ENCODE measurements around the gene TMEM260.

DNA sequence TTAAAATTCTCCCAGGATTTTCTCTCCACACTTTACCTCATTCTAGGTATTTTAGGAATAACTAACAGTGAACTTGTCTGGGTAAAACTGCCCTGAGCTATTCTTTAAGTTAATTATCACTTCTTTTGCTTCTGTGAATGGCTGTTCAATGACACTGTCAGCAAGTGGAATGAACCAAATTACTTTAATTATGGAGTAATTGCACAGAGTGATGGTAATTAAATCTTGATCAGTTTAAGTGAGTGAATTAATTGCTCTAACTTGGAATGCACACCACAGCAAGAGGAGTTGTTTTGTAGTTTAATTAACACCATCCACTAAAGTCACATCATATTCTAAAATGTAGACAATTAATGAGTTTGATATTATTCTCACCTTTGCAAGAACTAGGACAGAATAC lies 36.2 kb upstream of the TMEM260 start:
- TF ChIP-seq NFIC (IDR thresholded peaks at IDR 0.05): no peak
- TF ChIP-seq EP300 (IDR thresholded peaks at IDR 0.05; ENCODE audit: borderline replicate concordance): no peak
- TF ChIP-seq CREB1 (IDR thresholded peaks at IDR 0.05; ENCODE audit: low read depth): no peak
- TF ChIP-seq TAF1 (IDR thresholded peaks at IDR 0.05; ENCODE audit: low read depth): no peak
- TF ChIP-seq EGR1 (IDR thresholded peaks at IDR 0.05): no peak
- TF ChIP-seq, protein P1, sequence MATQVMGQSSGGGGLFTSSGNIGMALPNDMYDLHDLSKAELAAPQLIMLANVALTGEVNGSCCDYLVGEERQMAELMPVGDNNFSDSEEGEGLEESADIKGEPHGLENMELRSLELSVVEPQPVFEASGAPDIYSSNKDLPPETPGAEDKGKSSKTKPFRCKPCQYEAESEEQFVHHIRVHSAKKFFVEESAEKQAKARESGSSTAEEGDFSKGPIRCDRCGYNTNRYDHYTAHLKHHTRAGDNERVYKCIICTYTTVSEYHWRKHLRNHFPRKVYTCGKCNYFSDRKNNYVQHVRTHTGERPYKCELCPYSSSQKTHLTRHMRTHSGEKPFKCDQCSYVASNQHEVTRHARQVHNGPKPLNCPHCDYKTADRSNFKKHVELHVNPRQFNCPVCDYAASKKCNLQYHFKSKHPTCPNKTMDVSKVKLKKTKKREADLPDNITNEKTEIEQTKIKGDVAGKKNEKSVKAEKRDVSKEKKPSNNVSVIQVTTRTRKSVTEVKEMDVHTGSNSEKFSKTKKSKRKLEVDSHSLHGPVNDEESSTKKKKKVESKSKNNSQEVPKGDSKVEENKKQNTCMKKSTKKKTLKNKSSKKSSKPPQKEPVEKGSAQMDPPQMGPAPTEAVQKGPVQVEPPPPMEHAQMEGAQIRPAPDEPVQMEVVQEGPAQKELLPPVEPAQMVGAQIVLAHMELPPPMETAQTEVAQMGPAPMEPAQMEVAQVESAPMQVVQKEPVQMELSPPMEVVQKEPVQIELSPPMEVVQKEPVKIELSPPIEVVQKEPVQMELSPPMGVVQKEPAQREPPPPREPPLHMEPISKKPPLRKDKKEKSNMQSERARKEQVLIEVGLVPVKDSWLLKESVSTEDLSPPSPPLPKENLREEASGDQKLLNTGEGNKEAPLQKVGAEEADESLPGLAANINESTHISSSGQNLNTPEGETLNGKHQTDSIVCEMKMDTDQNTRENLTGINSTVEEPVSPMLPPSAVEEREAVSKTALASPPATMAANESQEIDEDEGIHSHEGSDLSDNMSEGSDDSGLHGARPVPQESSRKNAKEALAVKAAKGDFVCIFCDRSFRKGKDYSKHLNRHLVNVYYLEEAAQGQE (IDR thresholded peaks at IDR 0.05; ENCODE audit: low read depth): no peak
- no peak for TF ChIP-seq RAD21 (IDR thresholded peaks at IDR 0.05; ENCODE audit: low read depth)

Measured in Ishikawa (cell line).